ENCODE data around the gene HDGFL2.

The HDGFL2 gene

DNA sequence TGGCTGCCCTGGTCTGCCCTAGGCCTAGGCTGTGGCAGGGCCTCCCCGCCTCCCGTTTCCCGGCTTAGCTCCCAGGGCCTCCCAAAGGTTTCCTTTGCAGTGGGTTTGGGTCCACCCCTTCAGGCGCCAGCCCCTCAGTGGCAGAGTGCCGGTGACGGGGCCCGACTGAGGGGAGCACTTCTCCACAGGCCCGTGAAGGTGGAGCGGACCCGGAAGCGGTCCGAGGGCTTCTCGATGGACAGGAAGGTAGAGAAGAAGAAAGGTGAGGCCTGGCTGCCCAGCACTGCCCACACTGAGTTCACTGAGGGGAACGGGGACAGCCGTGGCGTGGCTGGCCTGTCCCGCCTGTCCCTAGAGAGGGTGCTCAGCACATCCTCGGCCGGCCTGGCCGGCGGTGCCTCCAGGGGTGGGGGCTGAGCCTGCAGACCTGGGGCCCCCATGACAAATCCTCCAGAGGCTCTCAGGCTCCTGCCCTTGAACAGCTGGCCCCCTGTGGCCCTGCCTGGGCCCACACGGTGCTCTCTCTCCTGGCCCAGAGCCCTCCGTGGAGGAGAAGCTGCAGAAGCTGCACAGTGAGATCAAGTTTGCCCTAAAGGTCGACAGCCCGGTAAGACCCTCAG, 25.8 kb downstream of the HDGFL2 start:
- DNase-seq (ENCODE audit: low read depth, low spot score): no peak

DNA sequence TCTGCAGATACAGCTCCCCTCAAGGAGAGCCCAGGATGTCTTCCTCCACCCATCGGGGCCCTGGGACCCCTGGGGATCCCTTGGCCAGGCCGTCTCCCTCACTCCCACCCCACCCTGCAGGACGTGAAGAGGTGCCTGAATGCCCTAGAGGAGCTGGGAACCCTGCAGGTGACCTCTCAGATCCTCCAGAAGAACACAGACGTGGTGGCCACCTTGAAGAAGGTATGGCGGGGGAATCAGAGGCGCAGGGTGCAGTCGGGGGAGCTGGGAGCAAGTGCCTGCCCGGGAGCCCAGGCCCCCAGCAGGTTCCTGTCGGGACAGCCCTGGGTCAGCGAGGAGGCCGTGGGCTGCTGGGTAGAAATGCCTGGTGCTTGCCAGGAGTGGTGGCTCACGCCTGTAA, 26.6 kb downstream of the HDGFL2 start:
- no peak for DNase-seq (ENCODE audit: low read depth, low spot score)

DNA sequence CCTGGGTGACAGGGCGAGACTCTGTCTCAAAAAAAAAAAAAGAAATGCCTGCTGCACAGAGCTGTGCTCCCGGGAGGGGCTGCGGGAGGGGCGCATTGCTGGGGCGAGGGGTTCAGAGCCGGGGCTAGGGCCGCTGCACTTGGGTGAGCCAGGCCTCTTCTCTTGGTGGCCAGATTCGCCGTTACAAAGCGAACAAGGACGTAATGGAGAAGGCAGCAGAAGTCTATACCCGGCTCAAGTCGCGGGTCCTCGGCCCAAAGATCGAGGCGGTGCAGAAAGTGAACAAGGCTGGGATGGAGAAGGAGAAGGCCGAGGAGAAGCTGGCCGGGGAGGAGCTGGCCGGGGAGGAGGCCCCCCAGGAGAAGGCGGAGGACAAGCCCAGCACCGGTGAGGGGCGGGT, 27.2 kb downstream of the HDGFL2 start:
- no peak for DNase-seq (ENCODE audit: low read depth, low spot score)

DNA sequence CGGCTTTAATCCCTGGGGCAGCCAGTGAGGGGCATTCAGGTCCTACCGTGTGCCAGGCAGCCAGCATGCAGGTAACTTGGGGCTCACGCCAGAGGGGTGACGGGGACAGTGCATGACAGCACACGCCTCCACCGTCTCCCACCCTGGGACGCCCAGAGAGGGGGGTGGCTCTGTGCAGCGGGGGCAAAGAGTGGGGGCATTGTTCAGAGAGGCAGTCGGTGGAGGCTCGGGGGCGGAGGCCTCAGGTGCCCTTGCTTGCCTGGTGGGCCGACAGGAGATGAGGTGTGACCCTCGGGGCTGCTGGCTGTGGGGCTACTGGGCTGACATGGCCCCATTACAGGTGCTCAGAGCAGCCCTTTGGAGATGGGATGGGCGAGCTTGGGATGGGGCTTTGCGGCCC, 27.8 kb downstream of the HDGFL2 start:
- DNase-seq (ENCODE audit: low read depth, low spot score): no peak

DNA sequence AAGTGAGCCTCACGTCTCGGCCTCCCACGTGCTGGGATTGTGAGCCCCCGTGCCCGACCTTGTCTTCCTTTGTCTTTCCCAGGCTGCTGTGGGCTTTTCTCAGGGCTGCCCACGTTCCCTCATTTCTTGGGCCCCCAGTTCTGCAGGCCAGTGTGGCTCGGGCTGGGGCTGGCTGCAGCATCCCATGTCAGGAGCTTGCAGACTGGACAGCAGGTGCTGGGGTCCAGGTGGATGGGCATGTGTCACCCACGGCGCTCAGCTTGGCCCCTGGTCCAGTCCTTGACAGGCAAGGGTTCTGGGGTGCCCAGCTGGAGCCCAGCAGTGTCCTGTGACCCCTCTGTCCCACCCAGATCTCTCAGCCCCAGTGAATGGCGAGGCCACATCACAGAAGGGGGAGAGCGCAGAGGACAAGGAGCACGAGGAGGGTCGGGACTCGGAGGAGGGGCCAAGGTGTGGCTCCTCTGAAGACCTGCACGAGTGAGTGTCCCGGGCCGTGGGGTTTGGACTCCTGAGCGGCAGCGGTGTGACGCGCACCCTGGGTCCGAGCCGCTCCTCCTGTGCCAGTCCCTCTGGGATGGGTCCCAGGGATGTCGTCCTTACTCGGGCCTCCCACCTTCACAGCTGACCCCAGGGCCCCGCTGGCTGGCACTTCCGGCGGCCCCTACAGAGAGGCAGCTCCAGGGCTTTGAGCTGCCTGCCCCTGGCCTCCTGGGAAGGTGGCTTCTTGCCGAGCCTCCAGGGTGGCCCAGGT, 28.9 kb downstream of the HDGFL2 start:
- DNase-seq (ENCODE audit: low read depth, low spot score): no peak

DNA sequence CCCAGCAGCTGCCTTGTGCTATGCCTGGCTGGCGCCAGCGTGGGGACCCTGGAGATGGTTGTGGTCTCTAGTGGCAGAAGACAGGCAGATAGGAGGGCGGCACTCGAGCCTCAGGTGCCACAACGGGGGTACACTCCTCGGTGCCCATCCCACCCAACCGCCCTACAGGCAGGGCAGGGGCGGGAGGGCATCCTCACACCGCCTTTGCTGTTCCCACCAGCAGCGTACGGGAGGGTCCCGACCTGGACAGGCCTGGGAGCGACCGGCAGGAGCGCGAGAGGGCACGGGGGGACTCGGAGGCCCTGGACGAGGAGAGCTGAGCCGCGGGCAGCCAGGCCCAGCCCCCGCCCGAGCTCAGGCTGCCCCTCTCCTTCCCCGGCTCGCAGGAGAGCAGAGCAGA, 29.6 kb downstream of the HDGFL2 start:
- DNase-seq (ENCODE audit: low read depth, low spot score): no peak

DNA sequence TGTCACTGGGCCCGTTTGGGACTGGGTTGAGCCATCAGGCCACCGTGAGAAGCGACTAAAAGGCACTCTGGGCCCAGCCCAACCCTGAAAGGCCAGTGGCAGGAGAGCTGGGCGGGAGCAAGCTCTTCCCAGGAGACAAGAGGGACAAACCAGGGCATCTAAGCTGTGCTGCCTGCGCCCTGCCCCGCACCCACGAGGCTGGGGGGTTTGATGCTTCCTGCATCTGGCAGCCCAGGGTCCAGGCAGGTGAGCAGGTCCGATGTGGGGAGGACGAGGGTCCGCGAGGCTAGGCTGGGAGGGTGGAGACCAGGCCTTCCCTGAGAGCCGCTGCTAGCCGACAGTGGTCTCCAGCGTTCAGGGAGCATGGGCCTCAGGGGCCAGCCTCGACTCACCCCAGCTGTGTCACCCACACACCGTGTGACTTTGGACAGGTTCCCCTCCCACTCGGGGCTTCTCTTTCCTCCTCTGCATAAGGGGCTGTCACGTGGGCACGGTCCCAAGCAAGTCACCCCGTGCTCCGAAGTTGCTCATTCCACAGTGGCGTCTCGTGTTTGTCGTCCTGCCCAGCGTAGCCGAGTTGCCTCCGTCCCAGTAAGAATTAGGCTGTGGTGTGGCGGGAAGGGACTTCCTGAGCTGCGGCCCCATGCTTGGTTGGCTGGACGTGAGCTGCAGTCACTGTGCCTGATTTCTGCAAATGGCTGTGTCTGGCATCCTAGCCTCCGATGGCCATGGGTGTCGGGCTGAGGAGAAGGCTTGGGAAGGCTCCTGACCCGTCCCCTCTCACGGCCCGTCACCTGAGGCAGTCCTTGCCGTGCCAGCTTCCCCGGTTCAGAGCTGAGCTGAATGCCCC, 30.4 kb downstream of the HDGFL2 start:
- no peak for DNase-seq (ENCODE audit: low read depth, low spot score)

DNA sequence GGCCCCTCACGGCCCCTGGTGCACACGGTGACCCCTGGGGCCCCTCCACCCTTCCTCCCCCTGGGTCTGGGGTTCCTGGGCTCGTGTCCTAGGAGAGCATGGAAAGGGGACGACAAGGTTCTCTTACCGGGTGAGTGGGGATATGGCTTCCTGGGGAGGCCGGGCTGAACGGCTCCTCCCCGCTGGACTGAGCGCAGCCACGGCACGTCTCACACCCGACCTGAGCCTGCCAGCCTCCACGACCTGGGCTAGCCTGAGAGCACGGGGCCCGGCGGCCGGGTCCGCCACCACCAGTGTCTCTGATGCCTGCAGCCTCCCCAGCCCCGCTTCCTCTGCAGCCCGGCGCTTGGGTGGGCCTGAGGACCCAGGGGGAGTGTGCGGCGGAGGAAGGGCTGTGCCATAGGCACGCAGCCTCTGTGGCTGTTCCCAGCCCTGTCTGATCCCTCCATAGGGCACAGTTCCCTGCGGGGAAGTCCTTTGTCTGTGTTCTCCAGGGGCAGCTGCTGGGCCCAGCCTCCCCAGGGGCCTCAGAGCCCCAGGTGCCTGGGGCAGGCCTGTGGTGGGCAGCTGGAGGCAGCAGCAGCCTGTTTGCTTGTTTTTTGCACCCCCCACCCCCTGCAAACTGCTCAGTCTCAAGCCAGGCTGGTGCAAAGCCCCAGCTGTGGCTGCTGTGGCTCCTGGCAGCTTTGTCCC, 31.2 kb downstream of the HDGFL2 start:
- DNase-seq (ENCODE audit: low read depth, low spot score): no peak

DNA sequence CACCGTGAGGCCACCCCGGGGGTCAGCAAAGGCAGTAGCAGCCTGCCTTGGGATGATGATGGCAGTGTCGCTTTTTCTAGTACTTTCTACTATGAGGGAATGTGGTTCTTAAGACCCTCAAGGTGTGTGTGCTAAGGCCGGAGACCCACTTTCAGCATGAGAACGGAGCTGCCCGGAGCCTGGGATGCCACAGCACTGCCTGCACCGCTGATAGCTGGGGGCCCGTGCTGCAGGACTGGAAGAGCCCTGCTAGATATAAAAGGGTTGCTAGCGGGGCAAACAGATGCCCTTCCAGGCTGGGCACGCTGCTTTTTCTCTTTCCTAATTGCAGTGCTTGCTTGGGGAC, 31.7 kb downstream of the HDGFL2 start:
- DNase-seq (ENCODE audit: low read depth, low spot score): no peak

DNA sequence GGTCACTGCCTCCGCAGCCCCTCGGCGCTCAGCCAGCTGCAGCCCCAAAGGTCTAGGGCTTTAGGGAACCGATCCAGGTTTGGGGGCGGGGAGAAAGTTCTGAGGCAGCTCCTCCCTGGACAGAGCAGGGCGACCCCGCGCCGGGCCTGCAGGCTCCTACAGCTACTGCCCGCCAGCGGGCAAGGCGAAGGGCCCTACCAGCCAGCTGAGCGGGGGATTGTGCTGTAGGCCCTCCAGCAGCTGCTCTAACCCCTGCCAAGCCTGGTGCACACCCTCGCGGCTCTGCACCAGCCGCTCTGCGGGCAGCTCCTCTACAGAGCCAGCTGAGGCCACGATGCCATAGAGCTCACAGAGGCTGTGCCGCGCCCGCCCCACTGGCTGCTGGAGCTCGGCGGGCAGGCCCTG, 32.2 kb downstream of the HDGFL2 start:
- DNase-seq (ENCODE audit: low read depth, low spot score): no peak

DNA sequence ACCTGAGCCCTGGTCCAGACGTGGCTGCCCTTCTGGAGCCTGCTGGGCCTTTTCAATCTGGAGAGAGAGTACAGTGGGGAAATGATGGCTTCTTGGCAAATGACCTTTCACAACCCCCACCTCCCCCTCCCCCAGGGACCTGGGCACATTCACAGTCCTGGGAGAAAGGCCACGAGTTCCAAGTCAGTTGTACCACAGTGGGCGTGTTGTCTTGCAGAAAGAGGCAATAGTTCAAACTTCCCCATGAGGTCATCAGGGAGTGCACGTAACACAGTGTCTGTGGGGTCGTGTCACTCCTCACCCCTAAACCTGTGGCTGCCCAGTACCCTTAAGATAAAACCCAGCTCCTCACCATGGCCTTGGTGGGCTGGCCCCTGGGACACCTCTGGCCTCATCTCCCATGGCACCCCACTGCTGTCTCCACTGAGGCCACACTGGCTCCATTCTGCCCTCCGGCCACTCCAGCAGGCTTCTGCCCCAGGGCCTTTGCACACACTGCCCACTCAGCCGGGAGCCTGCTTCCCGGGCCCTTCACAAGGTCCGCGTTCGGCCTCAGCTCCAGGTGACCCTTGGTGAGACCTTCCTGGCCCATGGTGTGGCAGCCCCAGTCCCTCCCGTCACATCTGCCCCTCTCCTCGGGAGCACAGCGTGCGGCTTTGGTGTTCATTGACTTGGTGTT, 32.9 kb downstream of the HDGFL2 start:
- DNase-seq (ENCODE audit: low read depth, low spot score): no peak

DNA sequence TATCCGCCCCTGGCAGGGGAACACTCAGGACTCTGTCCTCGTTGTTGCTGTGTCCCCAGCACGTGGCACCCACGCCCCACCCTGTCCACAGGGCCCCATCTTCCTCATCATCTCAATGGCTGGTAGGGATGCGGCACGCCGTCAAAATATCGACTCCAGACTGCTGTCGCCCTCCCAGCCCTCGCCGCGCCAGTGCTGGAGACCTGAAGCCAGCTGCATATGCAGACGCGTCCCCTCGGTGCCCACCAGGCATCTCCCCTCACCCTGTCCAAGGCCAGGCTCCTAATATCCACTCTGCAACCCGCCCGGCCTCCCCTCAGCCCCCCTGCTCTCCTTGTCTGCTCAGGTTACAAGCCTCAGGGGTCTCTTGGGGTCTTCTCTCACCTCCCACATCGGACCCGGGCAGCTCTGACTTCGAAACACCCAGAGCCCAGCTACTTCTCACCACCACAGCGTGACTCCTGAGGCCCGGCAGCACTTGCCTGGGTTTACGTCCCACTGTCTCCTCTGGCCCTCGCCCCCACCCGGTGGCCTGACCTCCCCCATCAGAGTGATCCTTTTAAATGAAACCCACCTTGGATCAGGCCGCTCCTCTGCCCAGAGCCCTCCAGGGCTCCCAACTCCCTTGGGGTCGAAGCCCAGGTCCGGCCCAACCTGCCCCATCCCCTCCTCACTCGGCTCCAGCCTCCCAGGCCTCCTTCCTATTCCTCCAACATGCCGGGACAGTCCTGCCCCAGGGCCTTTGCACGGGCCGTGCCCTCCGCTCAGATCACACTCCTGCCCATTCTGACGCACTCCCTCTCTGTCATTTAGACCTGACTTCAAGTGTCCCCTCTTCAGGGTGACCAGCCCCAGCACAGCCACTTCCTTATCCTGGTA, 33.7 kb downstream of the HDGFL2 start:
- DNase-seq (ENCODE audit: low read depth, low spot score): no peak

DNA sequence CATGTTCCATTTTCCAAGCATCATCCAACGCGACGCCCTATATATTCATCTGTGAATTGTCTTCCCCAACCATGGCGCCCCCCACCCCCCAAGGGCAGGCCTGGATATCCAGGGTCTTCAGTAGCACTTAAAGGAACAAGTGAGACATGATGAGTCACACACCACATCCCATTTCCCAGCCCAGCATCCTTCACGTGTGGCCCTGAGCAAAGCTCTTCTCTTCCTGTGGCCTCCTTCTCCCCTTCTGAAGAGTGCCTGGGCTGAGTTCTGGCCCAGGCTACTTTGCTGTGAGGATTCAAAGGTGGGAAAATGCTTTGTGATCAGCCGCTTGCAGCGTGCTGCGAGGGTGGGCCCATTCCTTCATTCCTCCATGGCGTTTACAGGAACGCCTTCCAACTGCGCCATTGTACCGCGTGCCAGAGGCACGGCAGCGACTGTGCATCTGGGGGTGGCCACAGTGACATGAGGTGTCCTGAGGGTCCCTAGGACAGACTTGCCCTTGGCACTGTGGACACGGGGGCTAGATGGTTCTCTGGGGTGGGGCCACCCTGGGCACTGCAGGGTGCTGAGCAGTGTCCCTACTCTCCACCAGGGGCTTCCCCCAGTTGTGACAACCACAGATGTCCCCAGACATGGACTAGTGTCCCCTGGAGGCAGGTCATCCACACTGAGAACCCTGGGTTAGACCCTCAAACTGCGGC, 34.5 kb downstream of the HDGFL2 start:
- DNase-seq (ENCODE audit: low read depth, low spot score): no peak

DNA sequence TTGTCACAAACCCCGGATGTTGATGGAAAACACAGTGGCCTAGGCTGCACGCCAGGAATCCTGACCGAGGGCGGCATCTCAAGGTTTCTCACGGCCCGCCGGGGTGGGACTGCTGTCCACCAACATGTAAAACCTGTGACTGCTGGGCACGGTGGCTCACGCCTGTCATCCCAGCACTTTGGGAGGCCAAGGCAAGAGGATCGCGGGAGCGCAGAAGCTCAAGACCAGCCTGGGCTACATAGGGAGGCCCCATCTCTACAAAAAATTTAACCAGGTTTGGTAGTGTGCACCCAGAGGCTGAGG, 35.0 kb downstream of the HDGFL2 start:
- DNase-seq (ENCODE audit: low read depth, low spot score): no peak

DNA sequence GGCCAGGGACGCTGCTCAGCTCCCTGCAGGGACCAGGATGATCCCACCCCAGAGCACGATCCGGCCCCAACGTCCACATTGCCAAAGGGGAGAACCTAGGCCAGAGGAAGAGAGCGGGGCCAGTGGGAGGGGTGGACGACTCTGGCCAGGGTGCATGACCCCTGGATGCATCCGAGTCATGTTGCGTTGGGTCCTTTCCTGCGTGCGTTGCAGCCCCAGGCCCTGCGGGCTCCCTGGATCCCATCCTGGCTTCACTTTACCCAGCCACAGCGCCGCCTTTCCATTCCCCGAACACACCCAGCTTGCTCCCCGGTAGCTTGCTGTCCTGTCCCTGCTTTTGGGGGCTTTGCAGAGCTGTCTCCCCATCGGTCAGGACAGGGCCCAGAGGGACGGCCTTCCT, 35.7 kb downstream of the HDGFL2 start:
- no peak for DNase-seq (ENCODE audit: low read depth, low spot score)

DNA sequence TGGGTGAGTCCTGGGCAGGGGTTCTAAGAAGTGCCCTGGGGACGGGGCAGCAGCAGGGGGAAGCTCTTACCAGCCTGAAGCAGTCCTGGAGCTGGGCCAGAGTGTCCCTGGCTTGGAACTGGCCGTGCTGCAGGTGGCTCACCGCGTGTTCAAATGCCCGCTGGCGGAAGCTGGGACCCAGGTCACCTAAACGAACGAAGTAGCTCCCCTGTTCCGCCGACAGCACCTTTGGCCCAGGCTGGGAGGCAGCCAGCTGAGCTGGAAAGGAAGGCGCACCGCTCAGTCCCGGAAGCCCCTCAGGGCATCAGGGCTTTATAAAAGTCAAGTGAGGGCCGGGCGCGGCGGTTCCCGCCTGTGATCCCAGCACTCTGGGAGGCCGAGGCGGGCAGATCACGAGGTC, 36.6 kb downstream of the HDGFL2 start:
- DNase-seq (ENCODE audit: low read depth, low spot score): no peak

DNA sequence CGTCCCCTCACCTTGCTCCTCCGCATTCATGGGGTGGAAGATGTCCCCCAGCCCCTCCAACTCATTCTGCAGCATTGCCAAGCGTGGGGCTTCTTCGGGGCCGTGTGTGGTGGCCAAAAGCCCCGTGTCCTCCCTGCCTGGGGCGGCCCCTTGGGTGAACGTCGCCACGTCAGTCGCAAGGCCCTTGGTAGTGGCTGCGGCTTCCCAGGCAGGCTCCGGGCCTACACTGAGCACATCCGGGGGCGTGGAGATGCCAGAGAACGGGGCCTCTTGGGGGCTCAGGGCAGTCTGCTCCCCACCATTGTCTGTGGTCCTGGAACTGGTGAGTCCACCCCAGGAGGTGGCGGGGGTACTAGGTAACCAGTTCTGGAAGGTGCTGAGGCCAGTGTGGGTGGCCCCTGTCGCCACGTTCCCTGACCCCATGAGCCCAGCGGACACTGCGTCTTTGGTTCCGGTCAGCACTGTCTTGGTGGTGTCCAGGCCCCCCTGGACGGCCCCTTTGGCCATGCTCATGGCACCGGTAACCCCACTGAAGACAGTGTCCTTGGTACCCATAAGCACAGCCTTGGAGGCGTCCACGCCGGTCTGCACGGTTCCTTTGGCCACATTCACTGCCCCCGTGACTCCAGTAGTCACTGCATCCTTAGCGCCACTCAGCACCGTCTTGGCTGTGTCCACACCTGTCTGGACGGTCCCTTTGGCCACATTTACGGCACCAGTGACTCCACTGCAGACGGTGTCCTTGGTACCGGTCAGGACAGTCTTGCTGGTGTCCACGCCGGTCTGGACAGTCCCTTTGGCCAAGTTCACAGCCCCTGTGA, 38.5 kb downstream of the HDGFL2 start:
- no peak for DNase-seq (ENCODE audit: low read depth, low spot score)

DNA sequence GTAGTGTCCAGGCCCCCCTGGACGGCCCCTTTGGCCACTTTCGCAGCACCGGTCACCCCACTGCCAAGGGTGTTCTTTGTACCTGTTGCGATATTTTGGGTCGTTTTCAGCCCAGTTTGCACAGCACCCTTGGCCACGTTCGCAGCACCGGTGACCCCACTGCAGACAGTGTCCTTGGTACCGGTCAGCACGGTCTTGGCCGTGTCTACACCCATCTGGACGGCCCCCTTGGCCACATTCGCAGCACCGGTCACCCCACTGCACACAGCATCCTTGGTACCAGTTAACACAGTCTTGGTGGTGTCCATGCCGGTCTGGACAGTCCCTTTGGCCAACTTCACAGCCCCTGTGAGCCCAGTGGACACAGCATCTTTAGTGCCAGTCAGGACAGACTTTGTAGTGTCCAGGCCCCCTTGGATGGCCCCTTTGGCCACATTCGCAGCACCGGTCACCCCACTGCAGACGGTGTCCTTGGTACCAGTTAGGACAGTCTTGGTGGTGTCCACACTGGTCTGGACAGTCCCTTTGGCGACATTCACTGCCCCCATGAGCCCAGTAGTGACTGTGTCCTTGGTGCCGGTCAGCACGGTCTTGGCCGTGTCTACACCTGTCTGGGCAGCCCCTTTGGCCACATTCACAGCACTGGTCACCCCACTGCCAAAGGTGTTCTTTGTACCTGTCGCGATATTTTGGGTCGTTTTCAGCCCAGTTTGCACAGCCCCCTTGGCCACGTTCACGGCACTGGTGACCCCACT, 39.4 kb downstream of the HDGFL2 start:
- DNase-seq (ENCODE audit: low read depth, low spot score): no peak

DNA sequence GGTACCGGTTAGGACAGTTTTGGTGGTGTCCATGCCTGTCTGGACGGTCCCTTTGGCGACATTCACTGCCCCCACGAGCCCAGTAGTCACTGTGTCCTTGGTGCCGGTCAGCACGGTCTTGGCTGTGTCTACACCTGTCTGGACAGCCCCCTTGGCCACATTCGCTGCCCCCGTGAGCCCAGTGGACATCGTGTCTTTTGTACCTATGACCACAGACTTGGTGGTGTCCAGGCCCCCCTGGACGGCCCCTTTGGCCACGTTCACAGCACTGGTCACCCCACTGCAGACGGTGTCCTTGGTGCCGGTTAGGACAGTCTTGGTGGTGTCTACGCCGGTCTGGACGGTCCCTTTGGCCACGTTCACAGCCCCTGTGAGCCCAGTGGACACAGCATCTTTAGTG, 40.0 kb downstream of the HDGFL2 start:
- no peak for DNase-seq (ENCODE audit: low read depth, low spot score)

All from smooth muscle cell of the brain vasculature (primary cell).